Vagina (tissue), 2 donors: ENCODE data around the gene TP73.

ENCODE experiments used
- POLR2AphosphoS5 ChIP-seq, 2 donors: sonication (generic); formaldehyde crosslinking; IDR thresholded peaks; one replicate each; pipeline ENCODE4 v1.9.0; 2017; ENCODE audit warnings: antibody characterized with exemption in 2 of 2, mild to moderate bottlenecking in 2 of 2, low read depth in 1 of 2; ENCODE audit not compliant: insufficient read depth in 1 of 2
- TF ChIP-seq, protein P1 (sequence below), 3 experiments: fragments of 450-650 bp in 2 of 3; fragments of 200-600 bp in 1 of 3; sonication (generic) in 1 of 3; IDR thresholded peaks; one replicate each; pipeline ENCODE4 v1.5.1; 2017 to 2019; ENCODE audit warnings: antibody characterized with exemption in 3 of 3, mild to moderate bottlenecking in 2 of 3, moderate library complexity in 2 of 3

- TF ChIP-seq, protein P1, sequence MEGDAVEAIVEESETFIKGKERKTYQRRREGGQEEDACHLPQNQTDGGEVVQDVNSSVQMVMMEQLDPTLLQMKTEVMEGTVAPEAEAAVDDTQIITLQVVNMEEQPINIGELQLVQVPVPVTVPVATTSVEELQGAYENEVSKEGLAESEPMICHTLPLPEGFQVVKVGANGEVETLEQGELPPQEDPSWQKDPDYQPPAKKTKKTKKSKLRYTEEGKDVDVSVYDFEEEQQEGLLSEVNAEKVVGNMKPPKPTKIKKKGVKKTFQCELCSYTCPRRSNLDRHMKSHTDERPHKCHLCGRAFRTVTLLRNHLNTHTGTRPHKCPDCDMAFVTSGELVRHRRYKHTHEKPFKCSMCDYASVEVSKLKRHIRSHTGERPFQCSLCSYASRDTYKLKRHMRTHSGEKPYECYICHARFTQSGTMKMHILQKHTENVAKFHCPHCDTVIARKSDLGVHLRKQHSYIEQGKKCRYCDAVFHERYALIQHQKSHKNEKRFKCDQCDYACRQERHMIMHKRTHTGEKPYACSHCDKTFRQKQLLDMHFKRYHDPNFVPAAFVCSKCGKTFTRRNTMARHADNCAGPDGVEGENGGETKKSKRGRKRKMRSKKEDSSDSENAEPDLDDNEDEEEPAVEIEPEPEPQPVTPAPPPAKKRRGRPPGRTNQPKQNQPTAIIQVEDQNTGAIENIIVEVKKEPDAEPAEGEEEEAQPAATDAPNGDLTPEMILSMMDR (IDR thresholded peaks at IDR 0.05), result no peak
- no peak for TF ChIP-seq POLR2AphosphoS5 (IDR thresholded peaks at IDR 0.05; ENCODE audit: insufficient read depth in 1 of 2, low read depth in 1 of 2)
These were observed 116.6 kb downstream of the TP73 start for GRCh38 chr1:3768811-3769390.
